HG03103 (cell line): ENCODE measurements around the gene C19orf38.
"Not testable (repeated sequence)": the region's sequence is repeated elsewhere in the genome, so short reads cannot be mapped to it uniquely, and the experiment has no call there.

Experiments used
- ATAC-seq: cut with Tn5 transposase; IDR thresholded peaks from one replicate; pipeline ENCODE4 v1.9.1; 2021; ENCODE audit warnings: low read depth; ENCODE audit not compliant: unreplicated experiment

Gene C19orf38

DNA sequence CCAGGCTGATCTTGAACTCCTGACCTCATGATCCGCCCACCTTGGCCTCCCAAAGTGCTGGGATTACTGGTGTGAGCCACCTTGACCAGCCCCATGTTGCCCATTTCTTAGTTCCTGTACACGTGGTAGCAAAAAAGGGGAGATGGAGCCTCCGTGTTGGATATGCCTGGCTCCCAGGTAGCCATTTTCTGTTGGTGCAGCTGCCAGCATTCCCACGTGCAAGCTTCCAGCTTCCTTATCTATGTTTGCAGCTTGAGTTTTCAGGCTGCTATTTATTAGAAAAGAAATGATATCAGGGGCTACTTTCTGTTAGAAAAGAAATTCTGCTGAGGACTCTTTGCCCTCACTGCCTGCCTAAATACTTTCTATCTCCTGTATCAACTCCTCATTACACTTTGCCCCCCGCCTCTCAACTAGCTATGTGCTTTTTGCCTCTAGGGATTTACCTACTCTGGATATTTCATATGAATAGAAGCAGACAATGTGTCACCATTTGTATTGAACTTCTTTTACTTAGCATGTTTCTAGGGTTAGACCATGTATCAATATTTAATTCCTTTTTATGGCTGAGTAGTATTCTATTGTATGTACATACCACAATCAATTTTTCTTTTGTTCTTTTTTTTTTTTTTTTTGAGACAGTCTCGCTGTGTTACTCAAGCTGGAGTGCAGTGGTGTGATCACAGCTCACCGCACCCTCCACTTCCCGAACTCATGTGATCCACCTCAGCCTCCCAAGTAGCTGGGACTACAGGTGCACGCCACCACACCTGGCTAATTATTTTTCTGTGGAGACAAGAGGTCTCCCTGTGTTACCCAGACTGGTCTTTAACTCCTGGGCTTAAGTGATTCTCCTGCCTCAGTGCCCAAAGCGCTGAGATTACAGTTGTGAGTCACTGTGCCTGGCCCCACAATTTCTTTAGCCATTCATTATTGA, 8.8 kb upstream of the C19orf38 start:
- no peak for ATAC-seq

- ATAC-seq: no peak
These were observed 5.4 kb upstream of the C19orf38 start for GRCh38 chr19:10842788-10843187.

- no peak for ATAC-seq
These were observed 1.6 kb upstream of the C19orf38 start for GRCh38 chr19:10846500-10847202.

DNA sequence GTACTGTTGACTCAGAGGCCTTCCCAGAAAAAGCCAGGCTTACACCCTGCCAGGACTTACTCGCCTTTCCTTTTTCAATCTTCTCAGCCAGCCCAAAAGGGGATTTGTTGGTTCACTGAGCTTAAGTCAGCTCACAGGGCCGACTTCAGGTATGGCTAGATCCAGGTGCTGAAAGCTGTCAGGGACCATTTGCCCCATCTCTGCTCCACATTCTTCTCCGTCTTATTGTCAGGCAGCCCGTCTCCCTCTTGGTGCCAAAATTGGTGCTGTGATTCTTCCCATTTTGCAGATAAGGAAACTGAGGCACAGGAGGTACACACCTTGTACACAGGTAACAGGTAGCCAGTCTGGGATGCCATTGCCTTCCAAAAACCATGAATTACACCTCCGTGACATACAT, 2.4 kb downstream of the C19orf38 start:
- no peak for ATAC-seq

DNA sequence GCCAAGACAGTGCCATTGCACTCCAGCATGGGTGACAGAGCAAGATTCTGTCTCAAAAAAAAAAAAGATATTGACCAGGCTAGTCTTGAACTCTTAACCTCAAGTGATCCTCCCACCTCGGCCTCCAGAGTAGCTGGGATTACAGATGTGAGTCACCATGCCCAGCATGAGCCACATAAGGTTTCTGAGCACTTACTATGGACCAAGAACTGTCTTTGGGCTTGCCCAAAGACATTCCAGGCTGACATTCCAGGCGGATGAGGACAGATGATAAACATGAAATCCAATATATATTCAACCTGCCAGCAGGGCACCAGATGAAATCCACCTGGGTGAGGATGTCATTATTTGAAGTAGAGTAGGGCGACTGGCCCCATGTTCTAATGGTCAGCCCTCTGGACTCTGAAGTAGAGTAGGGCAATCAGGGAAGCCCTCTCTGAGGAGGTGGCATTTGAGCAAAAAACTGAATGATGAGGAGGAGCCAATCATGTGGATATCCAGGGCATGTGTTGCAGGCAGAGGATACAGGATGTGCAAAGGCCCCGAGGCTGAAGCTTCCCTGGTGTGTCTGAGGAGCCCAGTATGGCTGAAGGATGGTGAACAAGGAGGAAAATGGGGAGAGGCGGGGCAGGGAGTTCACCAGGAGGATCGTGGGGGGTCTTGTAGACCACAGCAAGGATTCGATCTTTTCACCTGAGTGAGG, 4.0 kb downstream of the C19orf38 start:
- ATAC-seq: no peak

DNA sequence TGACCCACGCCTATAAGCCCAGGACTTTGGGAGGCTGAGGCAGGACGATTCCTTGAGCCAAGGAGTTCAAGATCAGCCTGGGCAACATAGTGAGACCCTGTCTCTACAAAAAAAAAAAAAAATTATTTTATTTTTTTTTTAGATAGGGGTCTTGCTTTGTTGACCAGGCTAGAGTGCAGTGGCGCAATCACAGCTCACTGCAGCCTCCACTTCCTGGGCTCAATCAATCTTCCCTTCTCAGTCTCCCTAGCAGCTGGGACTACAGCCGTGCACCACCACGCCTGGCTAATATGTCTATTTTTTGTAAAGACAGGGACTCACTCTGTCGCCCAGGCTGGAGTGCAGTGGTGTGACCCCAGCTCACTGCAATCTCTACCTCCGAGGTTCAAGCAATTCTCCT, 4.7 kb downstream of the C19orf38 start:
- ATAC-seq: no peak

- ATAC-seq: no peak
These were observed 6.3 kb downstream of the C19orf38 start for GRCh38 chr19:10854350-10855089.

DNA sequence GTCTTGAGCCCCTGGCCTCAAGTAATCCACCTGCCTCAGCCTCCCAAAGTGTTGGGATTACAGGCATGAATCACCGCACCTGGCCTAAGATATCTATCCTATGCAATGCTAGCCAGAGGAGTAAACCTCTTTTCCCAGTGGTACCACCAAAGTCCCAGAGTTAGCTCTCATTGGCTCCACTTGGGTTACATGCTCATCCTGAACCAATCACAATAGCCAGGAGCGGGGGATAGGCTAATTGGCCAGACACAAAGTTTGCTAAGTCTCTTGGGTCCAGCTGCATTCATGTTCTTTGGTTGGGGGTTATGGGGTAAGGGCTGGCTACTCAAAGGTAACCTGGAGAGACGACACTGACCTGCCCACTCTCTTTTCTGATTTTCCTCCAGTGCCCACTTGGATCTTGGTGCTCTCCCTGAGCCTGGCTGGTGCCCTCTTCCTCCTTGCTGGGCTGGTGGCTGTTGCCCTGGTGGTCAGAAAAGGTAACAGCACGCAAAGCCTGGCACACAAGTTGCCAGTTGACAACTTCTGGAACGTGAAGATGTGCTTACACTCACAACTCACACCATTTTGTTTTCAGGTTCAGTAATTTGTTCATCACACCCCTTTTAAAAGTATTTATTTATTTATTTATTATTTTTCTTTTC, 7.8 kb downstream of the C19orf38 start:
- no peak for ATAC-seq

DNA sequence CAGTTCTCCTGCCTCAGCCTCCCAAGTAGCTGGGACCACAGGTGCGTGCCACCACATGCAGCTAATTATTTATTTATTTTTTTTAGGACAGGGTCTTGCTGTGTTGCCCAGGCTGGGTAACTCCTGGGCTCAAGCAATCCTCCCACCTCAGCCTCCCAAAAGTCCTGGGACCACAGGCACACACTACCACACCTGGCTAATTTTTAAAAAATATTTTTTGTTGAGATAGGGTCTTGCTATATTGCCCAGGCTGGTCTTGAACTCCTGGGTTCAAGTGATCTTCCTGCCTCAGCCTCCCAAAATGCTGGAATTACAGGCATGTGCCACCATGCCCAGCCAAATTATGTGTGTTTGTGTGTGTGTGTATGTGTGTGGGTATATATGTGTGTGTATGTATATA, 8.7 kb downstream of the C19orf38 start:
- not testable (repeated sequence) for ATAC-seq

DNA sequence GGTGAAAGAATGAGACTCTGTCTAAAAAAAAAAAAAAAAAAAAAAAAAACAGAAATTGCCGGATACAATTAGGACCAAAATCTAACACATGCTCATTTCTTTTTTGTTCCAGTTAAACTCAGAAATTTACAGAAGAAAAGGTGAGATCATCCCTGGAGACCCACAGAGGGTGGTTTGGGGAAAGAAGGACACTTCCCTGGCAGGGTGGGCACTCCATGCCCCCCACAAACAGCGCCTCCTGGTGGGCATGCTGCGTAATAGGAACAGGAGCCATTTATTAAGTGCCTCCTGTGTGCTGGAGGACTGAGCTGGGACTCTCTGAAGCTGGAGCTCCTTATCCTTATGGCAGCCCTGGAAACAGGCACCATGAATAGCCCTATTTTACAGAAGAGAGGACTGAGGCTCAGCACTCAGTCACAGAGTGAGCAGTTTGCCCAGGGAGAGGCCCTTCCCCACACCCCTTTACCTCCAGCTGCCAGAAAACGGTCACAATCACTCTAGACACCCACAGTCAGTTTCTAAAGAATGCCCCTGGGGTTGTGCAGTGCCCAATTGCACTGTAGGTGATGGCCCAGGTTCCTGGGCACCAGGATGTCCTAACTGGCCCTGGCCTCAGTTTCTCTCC, 10.1 kb downstream of the C19orf38 start:
- ATAC-seq: no peak

GRCh38 chr19:10861103-10861651, 13.0 kb downstream of the C19orf38 start:
- no peak for ATAC-seq

DNA sequence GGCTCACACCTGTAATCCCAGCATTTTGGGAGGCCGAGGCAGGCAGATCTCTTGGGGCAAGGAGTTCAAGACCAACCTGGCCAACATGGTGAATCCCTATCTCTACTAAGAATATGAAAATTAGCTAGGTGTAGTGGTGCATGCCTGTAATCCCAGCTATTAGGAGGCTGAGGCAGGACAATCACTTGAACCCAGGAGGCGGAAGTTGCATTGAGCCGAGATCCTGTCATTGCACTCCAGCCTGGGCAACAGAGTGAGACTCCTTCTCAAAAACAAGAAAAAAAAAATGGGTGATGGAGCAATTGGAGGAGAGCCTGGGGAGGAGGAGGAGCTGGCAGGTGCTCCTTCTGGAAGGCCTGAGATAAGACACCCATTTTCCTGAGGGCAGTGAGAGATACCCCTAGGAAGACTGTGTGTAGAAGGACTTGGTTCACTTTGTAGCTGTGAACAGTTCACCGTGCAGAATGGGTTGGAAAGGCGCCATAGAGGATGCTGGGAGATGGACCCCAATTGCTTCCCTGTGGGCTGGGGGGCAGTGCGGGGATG, 14.4 kb downstream of the C19orf38 start:
- ATAC-seq: no peak

GRCh38 chr19:10863107-10863717, 15.0 kb downstream of the C19orf38 start:
- no peak for ATAC-seq

GRCh38 chr19:10864538-10864899, 16.3 kb downstream of the C19orf38 start:
- ATAC-seq: no peak

GRCh38 chr19:10866495-10866894, 18.3 kb downstream of the C19orf38 start:
- no peak for ATAC-seq

- no peak for ATAC-seq
These were observed 20.8 kb downstream of the C19orf38 start for GRCh38 chr19:10868872-10869547.

DNA sequence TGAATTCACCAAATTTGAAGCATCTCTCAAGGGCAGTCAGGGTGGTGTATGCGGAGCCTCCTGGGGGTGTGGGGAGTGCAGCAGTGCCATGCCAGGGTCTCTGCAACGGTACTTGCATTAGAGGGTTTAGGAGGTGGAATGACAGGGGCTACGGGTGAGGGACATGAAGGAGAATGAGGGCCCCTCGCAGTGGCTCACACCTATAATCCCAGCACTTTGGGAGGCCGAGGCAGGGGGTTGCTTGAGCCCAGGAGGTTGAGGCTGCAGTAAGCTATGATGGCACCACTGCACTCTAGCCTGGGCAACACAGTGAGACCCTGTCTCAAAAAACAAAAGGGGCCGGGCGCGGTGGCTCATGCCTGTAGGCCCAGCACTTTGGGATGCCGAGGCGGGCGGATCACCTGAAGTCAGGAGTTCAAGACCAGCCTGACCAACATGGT, 21.7 kb downstream of the C19orf38 start:
- not testable (repeated sequence) for ATAC-seq

GRCh38 chr19:10870501-10870954, 22.3 kb downstream of the C19orf38 start:
- no peak for ATAC-seq
